Activated B cell treated with CpG ODN at 0.5 μM for 24 hours (primary cell): ENCODE data around the gene LGR5. TPM values are rescaled to one million over a fixed set of nuclear protein-coding genes. Genes with fewer than 3 reads are reported as not detected.

ENCODE experiments used
- ATAC-seq: fragments of 200-7000 bp; cut with Tn5 transposase; one replicate; pipeline ENCODE4 v1.10.0; 2021; ENCODE audit warnings: low read depth, mild to moderate bottlenecking, moderate library complexity
- CTCF ChIA-PET: fragments of 350-600 bp; sonication (Branson Sonifier 250); formaldehyde crosslinking; loops from one replicate; lab custom pipeline; 2021; ENCODE audit warnings: antibody characterized with exemption; lab: Charles Lee
- POLR2A ChIA-PET: fragments of 350-600 bp; sonication (Branson Sonifier 250); formaldehyde crosslinking; loops from one replicate; lab custom pipeline; 2021; ENCODE audit warnings: antibody characterized with exemption; lab: Charles Lee
- DNase-seq: peaks from one replicate; pipeline ENCODE4 v3.0.0; 2022
- H3K27ac Mint-ChIP-seq: one replicate; pipeline ENCODE4 v1.8.0; 2020; ENCODE audit warnings: mixed read lengths
- H3K27me3 Mint-ChIP-seq: one replicate; pipeline ENCODE4 v1.8.0; 2021; ENCODE audit warnings: mixed read lengths
- H3K36me3 Mint-ChIP-seq: one replicate; pipeline ENCODE4 v1.8.0; 2021; ENCODE audit warnings: low read depth, mixed read lengths
- H3K4me1 Mint-ChIP-seq: one replicate; pipeline ENCODE4 v1.8.0; 2021; ENCODE audit warnings: mixed read lengths
- H3K4me3 Mint-ChIP-seq: one replicate; pipeline ENCODE4 v1.8.0; 2020; ENCODE audit warnings: mild to moderate bottlenecking, mixed read lengths
- H3K9me3 Mint-ChIP-seq: one replicate; pipeline ENCODE4 v1.8.0; 2020; ENCODE audit warnings: mixed read lengths
- CTCF ChIP-seq: fragments of 200-600 bp; IDR thresholded peaks from one replicate; pipeline ENCODE4 v1.8.0; 2022; ENCODE audit warnings: antibody characterized with exemption, mild to moderate bottlenecking
- intact Hi-C: fragments of 100-400 bp; cut with micrococcal nuclease; formaldehyde crosslinking; loops from one replicate; pipeline ENCODE4 v1.15.1; 2024
- total RNA-seq: library from RNA; stranded (reverse); gene quantifications from 2 replicates; pipeline ENCODE4 v1.2.3, GENCODE V29; 2022

Gene LGR5, protein sequence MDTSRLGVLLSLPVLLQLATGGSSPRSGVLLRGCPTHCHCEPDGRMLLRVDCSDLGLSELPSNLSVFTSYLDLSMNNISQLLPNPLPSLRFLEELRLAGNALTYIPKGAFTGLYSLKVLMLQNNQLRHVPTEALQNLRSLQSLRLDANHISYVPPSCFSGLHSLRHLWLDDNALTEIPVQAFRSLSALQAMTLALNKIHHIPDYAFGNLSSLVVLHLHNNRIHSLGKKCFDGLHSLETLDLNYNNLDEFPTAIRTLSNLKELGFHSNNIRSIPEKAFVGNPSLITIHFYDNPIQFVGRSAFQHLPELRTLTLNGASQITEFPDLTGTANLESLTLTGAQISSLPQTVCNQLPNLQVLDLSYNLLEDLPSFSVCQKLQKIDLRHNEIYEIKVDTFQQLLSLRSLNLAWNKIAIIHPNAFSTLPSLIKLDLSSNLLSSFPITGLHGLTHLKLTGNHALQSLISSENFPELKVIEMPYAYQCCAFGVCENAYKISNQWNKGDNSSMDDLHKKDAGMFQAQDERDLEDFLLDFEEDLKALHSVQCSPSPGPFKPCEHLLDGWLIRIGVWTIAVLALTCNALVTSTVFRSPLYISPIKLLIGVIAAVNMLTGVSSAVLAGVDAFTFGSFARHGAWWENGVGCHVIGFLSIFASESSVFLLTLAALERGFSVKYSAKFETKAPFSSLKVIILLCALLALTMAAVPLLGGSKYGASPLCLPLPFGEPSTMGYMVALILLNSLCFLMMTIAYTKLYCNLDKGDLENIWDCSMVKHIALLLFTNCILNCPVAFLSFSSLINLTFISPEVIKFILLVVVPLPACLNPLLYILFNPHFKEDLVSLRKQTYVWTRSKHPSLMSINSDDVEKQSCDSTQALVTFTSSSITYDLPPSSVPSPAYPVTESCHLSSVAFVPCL
- total RNA-seq, result not detected in 2 replicates

GRCh38 chr12:71439613-71440344 lies at the start of gene LGR5:
Gene LGR5, plus strand, starts transcription at chr12:71439798. Its CDS starts 283 bp downstream, at chr12:71440081.
- no peak within 1 kb of the TSS for H3K27ac Mint-ChIP-seq
- DNase-seq, result no peak
- POLR2A ChIA-PET, result no interaction called here

DNA sequence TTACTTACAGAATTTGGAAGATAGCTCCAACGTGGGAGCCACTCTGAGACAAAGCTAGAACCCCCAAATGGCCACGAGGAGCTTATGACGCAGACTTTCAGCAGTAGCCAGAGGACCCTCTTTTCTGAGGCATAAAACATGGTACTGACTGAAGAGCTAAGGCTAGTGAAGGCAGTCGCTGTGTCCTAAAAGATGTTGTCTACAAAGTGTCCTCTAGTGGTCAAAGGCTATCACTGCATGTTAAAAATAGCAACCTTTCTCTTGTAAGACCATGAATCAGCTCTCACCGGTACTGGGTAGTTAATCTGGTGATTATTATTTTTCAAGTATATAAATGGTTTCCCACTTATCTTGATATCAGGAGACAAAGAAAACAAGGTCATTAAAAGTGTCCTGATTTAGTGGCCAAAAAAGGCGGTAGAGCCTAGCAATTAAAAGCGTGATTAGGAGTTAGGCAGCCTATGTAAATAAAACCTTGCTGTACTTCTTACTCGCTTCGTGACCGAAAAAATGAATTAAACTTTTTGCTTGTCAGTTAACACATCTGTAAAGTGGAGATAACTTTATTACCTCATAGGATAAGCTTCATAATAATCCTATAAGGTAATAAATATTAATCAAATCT lies 47.0 kb upstream of the LGR5 start:
- intact Hi-C loops, result no loop called here
- POLR2A ChIA-PET, result no interaction called here

More at GRCh38 chr12:71439613-71440344, at the start of gene LGR5:
- Mint-ChIP-seq H3K36me3 (peaks cover 3% of the 10 kb centered on the region), H3K27me3 (peaks cover 39% of the 10 kb centered on the region), H3K9me3 (peaks cover 24% of the 10 kb centered on the region), H3K4me3 (peak within 1 kb of the TSS; percentile 86), H3K4me1 (peaks cover 21% of the 10 kb centered on the region)
- CTCF ChIA-PET, result no interaction called here
- intact Hi-C loops, result no loop called here
- no peak for TF ChIP-seq CTCF
- peak; percentile 42 for ATAC-seq

DNA sequence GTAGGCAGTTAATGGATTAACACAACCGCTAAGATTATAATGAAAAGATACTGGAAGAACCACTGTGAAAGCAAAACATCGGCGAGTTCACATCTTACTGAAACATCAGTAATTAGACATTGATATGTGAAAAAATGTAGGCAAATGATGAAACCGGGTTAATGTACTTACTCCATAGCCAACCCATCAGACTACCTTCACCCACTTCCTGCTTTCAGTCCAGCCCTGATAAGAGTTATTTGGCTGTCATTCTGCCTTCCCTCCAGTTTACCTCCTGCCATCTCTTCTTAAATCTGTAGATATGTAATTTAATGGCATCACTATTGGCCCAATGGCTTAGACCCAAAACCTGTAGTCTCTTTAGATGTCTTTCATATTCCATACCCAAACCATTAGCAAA lies 46.0 kb upstream of the LGR5 start:
- CTCF ChIA-PET, result no interaction called here
- intact Hi-C loops, result no loop called here
- Mint-ChIP-seq H3K9me3 (no peaks in the 10 kb centered on the region), H3K27me3 (peaks cover 5% of the 10 kb centered on the region), H3K4me1 (no peaks in the 10 kb centered on the region), H3K27ac (no peak overlapping the region), H3K4me3 (no peak overlapping the region), H3K36me3 (no peaks in the 10 kb centered on the region)
- DNase-seq (no peak), ATAC-seq (no peak)
- TF ChIP-seq CTCF, result no peak
- POLR2A ChIA-PET, result no interaction called here

More for the DNA sequence above, 47.0 kb upstream of the LGR5 start:
- TF ChIP-seq CTCF, result no peak
- ATAC-seq (peak; percentile 56), DNase-seq (no peak)
- Mint-ChIP-seq H3K27me3 (peaks cover 5% of the 10 kb centered on the region), H3K4me1 (no peaks in the 10 kb centered on the region), H3K27ac (no peak overlapping the region), H3K4me3 (no peak overlapping the region), H3K9me3 (no peaks in the 10 kb centered on the region), H3K36me3 (no peaks in the 10 kb centered on the region)
- CTCF ChIA-PET, result interaction anchor here (0.6 to 1.5 kb wide), 4 partner anchors 8 to 355 kb away, joined by 3 to 8 read pairs (median 3); no protein-coding TSS in a partner anchor

DNA sequence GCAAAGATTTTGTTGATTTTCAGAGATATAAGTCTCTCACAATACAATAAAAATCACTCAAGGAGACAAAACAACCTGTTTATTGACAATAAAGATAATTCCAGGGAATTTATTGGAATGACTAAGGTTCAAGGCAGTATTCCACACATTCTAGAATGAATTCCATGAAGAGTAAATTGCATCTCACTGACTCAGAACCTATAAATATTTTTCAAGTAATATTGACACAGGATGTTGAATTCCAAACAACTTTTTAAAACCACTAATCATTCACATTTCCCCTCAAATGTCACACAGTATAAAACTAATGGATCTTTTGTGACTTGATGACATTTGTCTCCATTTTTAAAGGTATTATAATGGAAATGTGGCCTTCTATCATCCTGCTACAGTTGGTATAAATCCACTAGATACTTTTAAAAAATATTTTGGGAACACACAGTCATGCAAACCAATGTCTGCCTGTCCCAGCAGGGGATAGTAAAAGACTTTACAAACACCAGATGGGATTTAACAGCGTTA lies 42.1 kb upstream of the LGR5 start:
- DNase-seq, result no peak
- CTCF ChIA-PET, result no interaction called here
- TF ChIP-seq CTCF, result no peak
- intact Hi-C loops, result no loop called here
- peaks cover 7% of the 10 kb centered on the region for H3K27me3 Mint-ChIP-seq
- no peak overlapping the region for H3K27ac Mint-ChIP-seq
- ATAC-seq, result no peak
- H3K4me3 Mint-ChIP-seq, result no peak overlapping the region
- no peaks in the 10 kb centered on the region for H3K4me1 Mint-ChIP-seq
- H3K36me3 Mint-ChIP-seq, result no peaks in the 10 kb centered on the region
- POLR2A ChIA-PET, result no interaction called here
- no peaks in the 10 kb centered on the region for H3K9me3 Mint-ChIP-seq
